Measurements from ENCODE around the gene ARID5B.

The ARID5B gene

DNA sequence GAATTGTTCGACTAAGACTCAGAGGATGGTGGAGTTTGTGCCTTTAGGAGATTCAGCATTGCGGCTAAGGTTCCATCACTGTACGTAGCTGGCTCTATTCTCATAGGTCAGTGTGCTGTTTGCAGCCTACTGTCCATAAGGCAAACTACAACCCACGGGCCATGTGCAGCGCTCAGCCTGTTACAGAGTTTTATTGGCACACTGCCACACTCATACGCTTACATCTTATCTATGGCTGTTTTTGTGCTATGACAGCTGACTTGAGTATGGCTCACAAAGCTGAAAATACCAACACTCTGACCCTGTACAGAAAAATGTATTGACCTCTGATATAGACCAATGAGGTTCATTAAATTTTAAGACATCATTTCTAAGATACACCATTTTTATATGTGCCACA lies 114.5 kb downstream of the ARID5B start:
- no peak overlapping the region for H3K27ac ChIP-seq (ENCODE audit: low read length)
- no peaks in the 10 kb centered on the region for H3K27me3 ChIP-seq (ENCODE audit: control insufficient read depth, insufficient read depth, low read length)
- no peak overlapping the region for H3K4me3 ChIP-seq (ENCODE audit: low read length)
- H3K4me1 ChIP-seq (ENCODE audit: control insufficient read depth, low read depth, low read length), result peaks cover 24% of the 10 kb centered on the region
- H3K9me3 ChIP-seq (ENCODE audit: control insufficient read depth, low read depth, low read length), result no peaks in the 10 kb centered on the region
- no peaks in the 10 kb centered on the region for H3K36me3 ChIP-seq (ENCODE audit: control insufficient read depth, low read depth, low read length)
- H3K9ac ChIP-seq (ENCODE audit: low read length), result no peak overlapping the region

DNA sequence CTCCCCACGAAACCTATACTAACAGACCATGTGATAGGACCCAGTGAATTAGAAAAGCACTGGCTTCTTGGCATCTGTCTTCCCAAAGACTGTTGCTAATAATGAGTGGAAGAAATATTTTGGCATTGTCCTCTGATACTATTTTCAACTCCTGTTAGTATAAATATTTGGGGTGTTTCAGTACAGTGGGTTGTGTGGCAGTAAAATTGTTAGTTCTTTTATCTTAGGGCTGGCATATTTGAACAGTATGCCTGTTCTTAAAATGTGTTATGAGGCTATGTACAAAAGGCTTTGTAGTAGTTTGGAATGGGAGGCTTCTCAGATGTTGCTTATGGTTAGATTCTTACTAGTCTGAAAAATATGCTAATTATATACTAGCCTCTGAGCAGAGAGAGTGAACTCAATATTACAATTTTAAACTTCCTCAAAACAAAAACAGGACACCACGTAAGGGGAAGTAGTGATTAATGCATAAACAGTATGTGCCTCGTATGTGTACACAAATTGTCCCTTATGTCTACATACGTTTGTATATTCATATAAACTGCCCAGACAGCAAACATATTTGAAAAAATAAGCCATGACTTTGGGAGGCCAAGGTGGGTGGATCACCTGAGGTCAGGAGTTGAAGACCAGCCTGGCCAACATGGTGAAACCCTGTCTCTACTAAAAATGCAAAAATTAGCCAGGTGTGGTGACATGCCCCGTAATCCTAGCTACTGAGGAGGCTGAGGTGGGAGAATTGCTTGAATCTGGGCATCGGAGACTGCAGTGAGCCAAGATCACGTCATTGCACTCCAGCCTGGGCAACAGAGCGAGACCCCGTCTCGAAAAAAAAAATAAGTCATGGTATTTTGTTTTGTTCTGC lies 115.4 kb downstream of the ARID5B start:
- H3K27me3 ChIP-seq (ENCODE audit: control insufficient read depth, insufficient read depth, low read length), result no peaks in the 10 kb centered on the region
- H3K4me3 ChIP-seq (ENCODE audit: low read length), result no peak overlapping the region
- H3K27ac ChIP-seq (ENCODE audit: low read length), result no peak overlapping the region
- H3K36me3 ChIP-seq (ENCODE audit: control insufficient read depth, low read depth, low read length), result no peaks in the 10 kb centered on the region
- H3K4me1 ChIP-seq (ENCODE audit: control insufficient read depth, low read depth, low read length), result peaks cover 24% of the 10 kb centered on the region
- no peak overlapping the region for H3K9ac ChIP-seq (ENCODE audit: low read length)
- H3K9me3 ChIP-seq (ENCODE audit: control insufficient read depth, low read depth, low read length), result no peaks in the 10 kb centered on the region

DNA sequence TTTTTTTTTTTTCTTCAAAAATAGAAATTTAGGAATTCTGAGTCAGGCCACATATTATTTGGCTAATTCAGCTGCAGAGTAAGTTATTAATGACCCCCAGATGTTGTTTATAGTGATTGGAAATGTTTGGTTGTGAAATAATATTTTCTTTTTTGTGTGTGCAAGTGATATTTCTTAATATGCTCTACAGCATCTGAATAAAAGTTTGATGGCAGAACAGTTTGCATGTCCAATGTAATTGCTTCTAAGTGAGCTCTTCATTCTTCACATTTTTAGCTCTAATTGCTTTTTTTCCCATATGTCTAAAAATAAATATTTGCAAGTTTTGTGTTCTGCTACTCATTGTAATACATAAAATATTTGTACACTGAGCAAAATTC lies 116.0 kb downstream of the ARID5B start:
- Histone ChIP-seq H3K9me3 (ENCODE audit: control insufficient read depth, low read depth, low read length) (no peaks in the 10 kb centered on the region), H3K27ac (ENCODE audit: low read length) (no peak overlapping the region), H3K4me3 (ENCODE audit: low read length) (no peak overlapping the region), H3K4me1 (ENCODE audit: control insufficient read depth, low read depth, low read length) (peaks cover 24% of the 10 kb centered on the region), H3K27me3 (ENCODE audit: control insufficient read depth, insufficient read depth, low read length) (no peaks in the 10 kb centered on the region), H3K9ac (ENCODE audit: low read length) (no peak overlapping the region), H3K36me3 (ENCODE audit: control insufficient read depth, low read depth, low read length) (no peaks in the 10 kb centered on the region)

DNA sequence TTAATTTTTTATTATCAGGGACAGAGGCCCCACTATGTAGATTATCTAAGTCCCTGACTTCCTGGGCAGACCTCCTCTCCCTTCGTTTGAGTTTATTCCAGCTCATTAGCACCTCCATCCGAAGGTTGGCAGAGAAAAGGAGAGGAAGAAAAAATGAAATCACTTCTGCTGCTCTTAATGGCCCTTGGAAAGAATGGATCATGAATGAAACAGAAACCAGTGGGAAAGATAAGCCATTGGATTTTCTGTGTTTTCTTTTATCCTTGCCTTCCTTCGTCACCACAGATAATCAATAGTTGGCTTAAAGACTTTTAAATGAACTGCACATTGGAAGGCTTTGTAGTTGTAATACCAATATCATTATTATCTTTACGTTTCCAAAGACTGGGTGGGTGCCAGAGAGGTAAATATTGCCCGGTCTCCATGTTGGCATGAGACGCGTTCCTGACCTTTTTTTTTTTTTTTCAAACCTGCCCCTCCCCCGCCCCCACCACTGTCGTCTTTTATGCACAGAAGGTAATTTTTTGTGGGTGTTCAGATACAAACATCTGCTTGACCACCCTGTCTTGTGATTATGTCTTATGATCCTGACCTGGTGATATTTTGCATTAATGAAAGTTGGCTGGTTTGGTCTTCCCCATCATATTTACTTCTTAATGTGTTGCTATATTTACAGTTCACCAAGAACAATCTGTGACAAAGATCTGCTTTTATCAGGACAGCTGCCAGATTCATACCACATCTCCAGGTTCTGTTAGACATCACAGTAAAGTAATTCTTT lies 116.8 kb downstream of the ARID5B start:
- Histone ChIP-seq H3K9me3 (ENCODE audit: control insufficient read depth, low read depth, low read length) (no peaks in the 10 kb centered on the region), H3K27ac (ENCODE audit: low read length) (no peak overlapping the region), H3K4me1 (ENCODE audit: control insufficient read depth, low read depth, low read length) (peaks cover 24% of the 10 kb centered on the region), H3K36me3 (ENCODE audit: control insufficient read depth, low read depth, low read length) (no peaks in the 10 kb centered on the region), H3K4me3 (ENCODE audit: low read length) (no peak overlapping the region), H3K27me3 (ENCODE audit: control insufficient read depth, insufficient read depth, low read length) (no peaks in the 10 kb centered on the region), H3K9ac (ENCODE audit: low read length) (no peak overlapping the region)

GRCh38 chr10:62019013-62019684 lies 117.7 kb downstream of the ARID5B start:
- H3K4me1 ChIP-seq (ENCODE audit: control insufficient read depth, low read depth, low read length), result peaks cover 24% of the 10 kb centered on the region

GRCh38 chr10:62019685-62020359 lies 118.3 kb downstream of the ARID5B start:
- no peaks in the 10 kb centered on the region for H3K9me3 ChIP-seq (ENCODE audit: control insufficient read depth, low read depth, low read length)
- no peaks in the 10 kb centered on the region for H3K36me3 ChIP-seq (ENCODE audit: control insufficient read depth, low read depth, low read length)
- peaks cover 24% of the 10 kb centered on the region for H3K4me1 ChIP-seq (ENCODE audit: control insufficient read depth, low read depth, low read length)
- H3K9ac ChIP-seq (ENCODE audit: low read length), result no peak overlapping the region
- H3K4me3 ChIP-seq (ENCODE audit: low read length), result no peak overlapping the region
- no peaks in the 10 kb centered on the region for H3K27me3 ChIP-seq (ENCODE audit: control insufficient read depth, insufficient read depth, low read length)
- H3K27ac ChIP-seq (ENCODE audit: low read length), result no peak overlapping the region

More at GRCh38 chr10:62019013-62019684, 117.7 kb downstream of the ARID5B start:
- Histone ChIP-seq H3K27me3 (ENCODE audit: control insufficient read depth, insufficient read depth, low read length) (no peaks in the 10 kb centered on the region), H3K27ac (ENCODE audit: low read length) (no peak overlapping the region), H3K9ac (ENCODE audit: low read length) (no peak overlapping the region), H3K4me3 (ENCODE audit: low read length) (no peak overlapping the region), H3K9me3 (ENCODE audit: control insufficient read depth, low read depth, low read length) (no peaks in the 10 kb centered on the region), H3K36me3 (ENCODE audit: control insufficient read depth, low read depth, low read length) (no peaks in the 10 kb centered on the region)

DNA sequence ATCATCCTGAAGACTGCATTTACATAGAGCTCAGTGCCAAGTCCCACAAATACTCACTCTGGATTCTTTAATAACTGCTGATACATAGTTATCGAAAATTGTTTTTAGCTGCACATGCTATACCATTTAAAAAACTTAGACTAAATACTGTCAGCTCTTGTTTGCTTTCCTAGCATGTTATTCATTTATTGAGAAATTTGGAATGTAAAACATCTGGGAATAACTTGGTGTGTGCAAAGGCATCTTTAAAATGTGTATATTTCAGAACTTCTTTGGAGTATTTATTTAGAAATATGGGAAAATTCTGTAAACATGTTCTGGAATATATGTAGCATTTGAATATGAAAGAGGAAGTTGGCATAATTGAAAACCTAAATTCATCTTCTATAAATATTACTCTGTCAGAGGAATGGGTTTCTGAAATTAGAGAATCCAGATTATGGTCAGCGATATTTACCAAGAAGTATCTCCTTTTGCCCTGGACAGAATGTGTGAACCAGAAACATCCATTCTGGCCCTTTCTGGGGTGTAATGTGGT lies 119.7 kb downstream of the ARID5B start:
- Histone ChIP-seq H3K9ac (ENCODE audit: low read length) (no peak overlapping the region), H3K9me3 (ENCODE audit: control insufficient read depth, low read depth, low read length) (no peaks in the 10 kb centered on the region), H3K27ac (ENCODE audit: low read length) (no peak overlapping the region), H3K4me1 (ENCODE audit: control insufficient read depth, low read depth, low read length) (peaks cover 24% of the 10 kb centered on the region), H3K4me3 (ENCODE audit: low read length) (no peak overlapping the region), H3K36me3 (ENCODE audit: control insufficient read depth, low read depth, low read length) (no peaks in the 10 kb centered on the region), H3K27me3 (ENCODE audit: control insufficient read depth, insufficient read depth, low read length) (no peaks in the 10 kb centered on the region)

DNA sequence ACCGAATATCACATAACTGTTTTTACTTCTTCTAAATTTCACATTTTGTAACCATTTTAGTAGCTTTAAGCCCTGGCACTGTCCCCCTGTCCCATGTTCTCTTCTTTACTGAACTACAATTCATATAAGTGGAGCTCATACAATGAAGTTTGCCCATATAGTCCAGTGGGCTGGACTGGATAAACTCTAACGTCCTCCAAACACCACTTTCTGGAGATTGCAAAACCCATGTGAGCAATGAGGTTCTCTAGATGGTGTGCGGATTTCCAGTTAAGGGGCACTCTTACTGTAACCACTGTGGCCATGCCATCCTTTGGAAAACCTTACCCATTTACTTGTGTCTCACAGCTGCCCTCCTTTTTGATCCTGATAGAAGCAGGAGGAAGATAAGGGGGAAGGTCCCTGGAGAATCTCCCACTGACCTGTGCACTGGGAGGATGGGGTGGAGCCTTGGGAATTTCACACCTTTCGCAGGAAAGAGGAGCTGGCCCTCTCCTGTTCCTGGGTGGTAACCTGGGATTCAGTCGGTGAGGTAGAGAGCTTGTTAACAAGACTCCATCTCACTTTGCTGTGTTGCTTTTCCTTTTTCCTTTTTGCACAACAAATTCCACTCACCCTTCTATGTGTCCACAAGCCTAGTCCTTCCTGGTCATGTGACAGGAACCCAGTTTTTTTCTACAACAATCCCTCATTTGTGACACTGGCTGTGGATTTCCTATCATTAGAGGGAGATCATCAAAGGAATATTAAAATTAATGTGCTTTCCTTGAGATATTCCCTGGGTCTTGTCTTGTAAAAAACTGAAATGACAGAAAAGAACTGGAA lies 120.7 kb downstream of the ARID5B start:
- Histone ChIP-seq H3K4me1 (ENCODE audit: control insufficient read depth, low read depth, low read length) (peaks cover 24% of the 10 kb centered on the region), H3K27me3 (ENCODE audit: control insufficient read depth, insufficient read depth, low read length) (no peaks in the 10 kb centered on the region), H3K36me3 (ENCODE audit: control insufficient read depth, low read depth, low read length) (no peaks in the 10 kb centered on the region), H3K9me3 (ENCODE audit: control insufficient read depth, low read depth, low read length) (no peaks in the 10 kb centered on the region), H3K9ac (ENCODE audit: low read length) (no peak overlapping the region), H3K27ac (ENCODE audit: low read length) (no peak overlapping the region), H3K4me3 (ENCODE audit: low read length) (no peak overlapping the region)

DNA sequence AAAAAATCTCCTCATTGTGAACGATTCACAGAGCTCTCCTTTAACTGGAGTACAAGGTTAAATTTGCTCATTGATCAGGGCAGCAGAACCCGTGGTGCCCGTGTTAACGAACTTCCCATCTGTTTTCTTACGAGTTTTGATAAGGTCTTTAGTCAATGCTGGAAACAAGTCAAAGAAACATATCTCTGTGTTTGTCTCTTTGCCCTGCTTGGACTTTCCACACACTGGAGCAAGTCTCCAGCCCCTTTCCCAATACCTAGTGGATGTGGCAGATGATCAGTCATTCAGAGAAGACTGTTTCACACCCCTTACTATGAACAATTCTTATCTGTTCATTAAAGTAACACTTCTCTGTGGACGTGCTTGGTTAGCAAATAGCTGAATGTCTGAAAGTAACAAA lies 121.3 kb downstream of the ARID5B start:
- H3K27me3 ChIP-seq (ENCODE audit: control insufficient read depth, insufficient read depth, low read length), result no peaks in the 10 kb centered on the region
- no peaks in the 10 kb centered on the region for H3K9me3 ChIP-seq (ENCODE audit: control insufficient read depth, low read depth, low read length)
- H3K4me3 ChIP-seq (ENCODE audit: low read length), result no peak overlapping the region
- H3K36me3 ChIP-seq (ENCODE audit: control insufficient read depth, low read depth, low read length), result no peaks in the 10 kb centered on the region
- H3K4me1 ChIP-seq (ENCODE audit: control insufficient read depth, low read depth, low read length), result peaks cover 24% of the 10 kb centered on the region
- no peak overlapping the region for H3K9ac ChIP-seq (ENCODE audit: low read length)
- H3K27ac ChIP-seq (ENCODE audit: low read length), result no peak overlapping the region

- Histone ChIP-seq H3K36me3 (ENCODE audit: control insufficient read depth, low read depth, low read length) (no peaks in the 10 kb centered on the region), H3K27ac (ENCODE audit: low read length) (no peak overlapping the region), H3K4me1 (ENCODE audit: control insufficient read depth, low read depth, low read length) (peaks cover 20% of the 10 kb centered on the region), H3K4me3 (ENCODE audit: low read length) (no peak overlapping the region), H3K9ac (ENCODE audit: low read length) (no peak overlapping the region), H3K27me3 (ENCODE audit: control insufficient read depth, insufficient read depth, low read length) (no peaks in the 10 kb centered on the region), H3K9me3 (ENCODE audit: control insufficient read depth, low read depth, low read length) (no peaks in the 10 kb centered on the region)
Measured at GRCh38 chr10:62023329-62023728, 121.8 kb downstream of the ARID5B start.

All from iPS-18a (cell line).